GM19455 (cell line): ENCODE results near the gene SLC12A5.

Source experiments
- ATAC-seq: cut with Tn5 transposase; IDR thresholded peaks from one replicate; pipeline ENCODE4 v1.9.1; 2021; ENCODE audit not compliant: unreplicated experiment

SLC12A5 gene

DNA sequence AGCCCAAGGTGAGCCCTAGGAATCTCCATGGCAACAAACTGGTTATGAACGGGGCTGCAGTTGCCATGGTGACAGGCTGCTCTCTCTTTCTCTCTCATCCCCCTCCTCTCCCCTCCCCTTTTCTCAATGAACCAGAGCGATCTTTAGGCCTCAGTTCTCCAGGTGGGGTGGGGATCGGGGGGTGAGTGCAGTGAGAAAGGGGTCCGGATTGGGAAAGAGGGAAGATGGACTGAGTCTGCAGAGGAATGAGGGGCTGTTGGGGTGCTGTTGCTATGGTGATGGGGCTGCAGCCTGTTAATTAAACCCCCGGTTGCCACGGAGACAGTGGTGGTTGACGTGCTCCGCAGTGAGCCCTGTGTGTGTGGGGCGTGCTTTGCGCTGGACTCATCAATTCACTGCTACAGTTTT, 3.6 kb upstream of the SLC12A5 start:
- ATAC-seq = no peak

GRCh38 chr20:46027245-46027853, 1.7 kb upstream of the SLC12A5 start:
- ATAC-seq = no peak

DNA sequence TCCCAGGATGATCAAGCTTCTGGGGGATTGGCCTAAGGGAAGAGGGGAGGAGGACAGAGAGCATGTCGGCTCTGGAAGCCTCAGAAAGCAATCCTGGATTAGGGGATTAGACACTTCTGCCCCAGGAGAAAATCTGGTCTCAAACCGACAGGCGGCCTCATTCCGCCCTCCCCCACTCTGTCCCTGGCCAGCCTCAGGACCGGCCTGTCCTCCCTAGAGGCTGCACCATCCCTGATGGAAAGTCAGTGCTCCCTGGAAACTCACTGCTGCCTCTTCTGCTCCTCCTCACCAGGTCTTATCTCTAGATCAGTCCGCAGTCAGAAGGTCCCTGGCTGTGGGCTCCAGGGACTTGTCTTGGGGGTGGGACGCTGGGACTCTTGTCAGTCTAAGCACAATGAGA, 905 bp upstream of the SLC12A5 start:
- no peak for ATAC-seq

DNA sequence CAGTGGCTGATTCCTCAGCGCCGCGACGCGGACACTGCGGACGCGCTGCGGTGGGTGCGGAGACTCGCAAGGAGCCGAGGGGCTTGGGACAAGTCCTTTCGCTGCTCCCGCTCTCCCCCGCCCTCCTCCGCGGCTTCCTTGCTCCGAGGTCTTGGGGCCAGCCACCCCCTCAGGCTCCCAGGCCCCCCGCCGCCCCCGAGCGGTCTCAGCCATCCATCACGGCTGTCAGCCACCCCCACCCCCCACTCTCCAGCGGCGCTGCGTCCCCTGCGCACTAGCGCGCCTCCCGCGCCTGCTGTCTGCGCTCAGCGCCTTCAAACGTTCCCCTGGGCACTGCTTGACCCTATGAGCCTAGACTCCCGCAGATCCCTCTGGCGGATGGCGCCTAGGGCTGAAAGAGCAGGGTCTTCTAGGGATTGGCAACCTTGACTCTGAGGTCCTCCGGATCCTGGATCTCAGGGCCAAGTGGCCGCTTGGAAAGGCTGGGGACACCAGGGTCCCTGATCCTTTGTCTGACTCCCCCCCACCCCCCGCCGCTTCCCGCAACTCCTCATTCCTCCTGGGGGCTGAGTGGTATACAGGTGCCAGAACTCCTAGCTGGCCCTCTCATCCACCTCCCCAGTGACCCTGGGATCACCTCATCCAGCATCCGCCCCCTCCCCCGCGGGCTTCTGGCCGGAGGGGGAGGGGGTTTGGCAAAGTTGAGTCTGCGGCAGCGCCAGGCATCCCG, 1.4 kb downstream of the SLC12A5 start:
- ATAC-seq = no peak

DNA sequence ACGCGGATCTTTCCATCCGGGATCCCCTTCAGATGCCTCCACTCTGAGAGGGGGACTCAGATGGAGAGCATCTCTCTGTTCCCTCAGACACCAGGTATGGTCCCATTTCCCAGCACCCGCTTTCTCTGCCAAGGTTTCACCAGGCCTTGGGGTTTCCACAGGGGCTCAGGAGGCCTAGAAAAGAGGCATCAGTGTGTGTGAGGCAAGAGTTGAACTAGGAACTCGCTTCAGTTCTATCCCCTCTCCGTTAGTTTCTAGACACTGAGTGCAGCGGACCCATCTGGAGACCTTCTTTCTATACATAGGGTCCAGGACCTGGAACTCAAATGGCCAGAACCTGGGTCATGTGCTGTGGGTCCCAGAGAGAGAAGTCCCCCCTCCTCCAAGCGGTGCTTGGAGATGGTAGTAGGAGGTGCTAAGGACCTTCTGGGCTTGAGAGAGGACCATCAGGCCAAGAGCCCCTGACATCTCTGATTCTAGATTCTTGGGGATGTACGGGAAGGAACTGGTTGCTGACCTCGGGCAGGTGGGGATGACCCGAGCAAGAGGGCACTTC, 2.1 kb downstream of the SLC12A5 start:
- ATAC-seq = no peak

DNA sequence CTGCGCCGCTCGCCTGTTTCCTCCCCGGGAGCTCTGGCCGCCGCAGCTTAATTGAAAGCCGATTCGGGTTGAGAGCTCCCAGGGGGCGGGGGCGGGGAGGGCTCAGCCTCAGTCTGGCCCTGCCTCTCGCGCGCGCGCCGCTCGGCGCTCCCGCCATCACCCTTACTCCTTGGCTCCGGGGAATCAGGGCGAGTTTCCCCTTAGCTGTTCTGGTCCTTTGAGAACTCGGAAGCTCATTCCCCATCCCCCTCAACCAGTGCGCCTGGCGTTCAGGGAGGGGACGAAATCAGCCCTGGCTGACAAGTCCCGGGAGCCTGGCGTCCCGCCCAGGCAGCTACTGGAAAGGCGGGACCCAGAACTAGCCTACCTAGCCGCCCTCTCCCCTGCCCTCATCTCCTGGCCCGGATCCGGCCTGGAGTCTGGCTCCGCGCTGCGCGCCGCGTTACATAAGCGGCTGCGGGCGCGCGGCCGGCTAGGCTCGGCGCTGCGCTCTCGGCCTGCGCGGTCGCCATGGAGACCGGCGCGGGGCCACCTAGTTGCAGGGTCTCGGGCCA, 2.8 kb downstream of the SLC12A5 start:
- ATAC-seq = no peak

DNA sequence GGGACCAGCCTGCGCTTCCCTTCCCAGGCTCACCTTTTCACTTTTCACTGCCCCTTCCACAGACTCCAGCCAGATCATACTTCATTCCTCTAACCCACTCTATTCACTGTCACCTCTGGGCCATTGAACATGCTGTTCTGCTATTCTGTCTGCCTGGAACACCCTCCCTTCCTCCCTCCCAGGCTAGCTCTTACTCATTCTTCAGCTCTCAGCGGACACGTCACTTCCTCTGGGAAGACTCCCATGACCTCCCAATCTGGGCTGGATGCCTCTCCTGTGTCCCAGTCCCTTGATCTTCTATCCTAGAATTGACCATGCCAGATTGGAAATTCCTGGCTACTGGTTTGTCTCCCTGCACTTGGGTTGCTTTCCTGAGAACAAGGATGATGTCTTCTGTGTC, 5.0 kb downstream of the SLC12A5 start:
- ATAC-seq = no peak

DNA sequence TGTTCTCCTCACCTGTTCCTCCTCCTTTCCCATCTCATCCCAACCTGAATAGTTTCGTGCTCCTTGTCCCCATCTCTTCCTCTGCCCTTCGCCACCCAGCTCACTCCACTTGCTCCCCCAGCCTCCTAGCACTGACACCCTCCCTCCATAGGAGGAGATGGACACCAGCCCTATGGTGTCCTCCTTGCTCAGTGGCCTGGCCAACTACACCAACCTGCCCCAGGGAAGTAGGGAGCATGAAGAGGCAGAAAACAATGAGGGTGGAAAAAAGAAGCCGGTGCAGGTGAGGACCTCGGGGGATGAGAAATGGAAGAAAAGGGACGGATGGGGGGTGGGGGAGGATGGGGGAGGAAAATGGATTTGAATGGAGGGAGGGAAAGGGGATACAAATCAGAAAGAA, 6.2 kb downstream of the SLC12A5 start:
- no peak for ATAC-seq

GRCh38 chr20:46035713-46036112, 6.7 kb downstream of the SLC12A5 start:
- no peak for ATAC-seq

DNA sequence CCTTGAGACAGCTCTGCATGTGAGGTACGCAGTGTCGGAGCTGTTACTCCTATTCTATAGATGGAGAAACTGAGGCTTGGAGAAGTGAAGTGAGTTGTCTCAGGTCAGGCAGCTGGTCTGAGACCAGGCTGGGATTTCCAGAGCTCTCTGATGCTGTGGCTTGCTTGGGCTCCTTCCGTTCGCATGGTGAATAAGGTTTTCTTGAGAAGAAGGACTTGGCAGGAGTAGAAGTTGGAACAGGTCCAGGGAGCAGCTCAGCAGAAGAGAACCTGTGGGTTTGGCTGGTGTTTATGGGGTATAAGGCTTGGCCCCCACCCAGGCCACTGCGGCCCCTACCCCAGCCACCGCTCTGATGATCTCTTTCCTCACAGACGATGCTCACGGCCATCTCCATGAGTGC, 7.4 kb downstream of the SLC12A5 start:
- ATAC-seq = no peak

DNA sequence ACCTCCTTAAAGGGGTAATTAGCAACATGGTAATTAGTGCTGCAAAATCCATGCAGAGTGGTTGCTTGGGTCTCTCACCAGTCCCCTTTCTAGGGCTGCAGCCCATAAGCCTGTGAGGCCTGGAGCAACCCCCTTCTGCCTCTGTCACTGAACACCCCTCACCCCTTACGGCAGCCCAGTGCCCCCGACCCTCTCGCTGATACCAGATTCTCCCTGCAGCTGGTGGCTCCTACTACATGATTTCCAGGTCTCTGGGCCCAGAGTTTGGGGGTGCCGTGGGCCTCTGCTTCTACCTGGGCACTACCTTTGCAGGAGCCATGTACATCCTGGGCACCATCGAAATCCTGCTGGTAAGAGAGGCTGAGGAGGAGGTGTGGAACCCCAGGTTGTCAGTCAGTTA, 8.0 kb downstream of the SLC12A5 start:
- ATAC-seq = no peak

- ATAC-seq = no peak
Measured at GRCh38 chr20:46040902-46041535, 12.0 kb downstream of the SLC12A5 start.

GRCh38 chr20:46043556-46043955, 14.5 kb downstream of the SLC12A5 start:
- no peak for ATAC-seq

- ATAC-seq = no peak
Measured at GRCh38 chr20:46044896-46045295, 15.9 kb downstream of the SLC12A5 start.

- no peak for ATAC-seq
Measured at GRCh38 chr20:46046588-46047310, 17.7 kb downstream of the SLC12A5 start.

- no peak for ATAC-seq
Measured at GRCh38 chr20:46047821-46048220, 18.8 kb downstream of the SLC12A5 start.

DNA sequence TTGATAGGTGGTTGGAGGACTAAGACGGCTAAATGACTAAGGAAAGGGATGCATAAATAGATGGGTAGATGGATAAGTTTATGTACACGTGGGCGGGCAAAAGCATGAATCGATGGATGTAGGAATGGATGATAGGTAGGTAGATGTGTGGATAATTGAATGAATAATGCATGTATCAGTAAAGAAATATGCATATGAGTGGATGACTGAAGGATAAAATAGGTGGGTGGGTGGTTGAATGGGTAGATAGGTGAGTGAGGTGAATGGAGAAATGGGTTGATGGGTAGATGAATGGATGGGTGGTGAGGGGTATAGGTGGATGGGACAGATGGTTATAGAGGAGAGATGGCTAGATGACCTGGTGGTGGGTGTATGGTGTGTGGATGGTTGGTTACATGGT, 20.2 kb downstream of the SLC12A5 start:
- no peak for ATAC-seq

GRCh38 chr20:46049815-46050214, 20.8 kb downstream of the SLC12A5 start:
- ATAC-seq = no peak

DNA sequence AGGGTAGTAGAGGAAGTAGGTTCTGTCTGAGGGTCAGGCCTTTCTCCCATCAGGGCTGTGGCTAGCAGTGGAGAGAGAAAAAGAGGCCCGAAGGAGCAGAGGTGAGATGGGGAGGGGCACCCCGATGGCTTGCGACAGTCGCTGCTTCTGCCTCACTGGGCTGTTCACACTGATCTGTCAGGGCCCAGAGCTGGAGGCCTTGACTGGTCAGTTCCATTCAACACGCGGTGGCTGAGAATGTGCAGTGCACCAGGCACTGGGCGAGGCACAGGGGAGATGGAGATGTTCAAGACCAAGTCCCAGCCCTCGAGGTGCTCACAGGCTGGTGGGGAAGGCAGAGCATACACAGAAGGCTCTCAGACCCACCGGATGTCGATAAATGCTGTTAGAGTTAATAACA, 21.4 kb downstream of the SLC12A5 start:
- no peak for ATAC-seq

DNA sequence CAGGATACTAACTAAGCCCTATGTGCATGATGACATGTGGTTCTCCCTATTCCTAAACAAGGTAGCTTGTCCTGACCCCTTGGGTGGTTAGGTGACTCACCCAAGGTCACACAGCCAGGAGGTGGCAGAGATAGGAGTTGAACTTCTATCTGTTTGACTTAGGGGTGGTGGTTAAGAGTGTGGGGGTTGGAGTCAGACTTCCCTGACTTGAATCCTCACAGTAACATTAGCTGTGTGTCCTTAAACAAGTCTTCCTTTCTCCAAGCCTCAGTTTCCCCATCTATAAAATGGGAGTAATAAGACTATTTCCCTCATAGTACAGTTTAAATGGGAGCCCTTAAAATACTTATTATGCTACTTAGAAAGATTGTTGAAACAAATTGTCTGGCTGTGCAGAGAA, 21.9 kb downstream of the SLC12A5 start:
- no peak for ATAC-seq
